Gastrocnemius medialis (tissue), 4 donors: ENCODE data around the gene C11orf52. TPM values are rescaled to one million over a fixed set of nuclear protein-coding genes. Genes with fewer than 3 reads are reported as not detected.
A peak's percentile ranks its signal among the peaks of the same experiment; 100 is the strongest.

ENCODE experiments used
- ATAC-seq, 2 donors: fragments of 150-250 bp; one replicate each; pipeline ENCODE4 v1.9.1; 2016
- DNase-seq, 2 donors: peaks; one replicate each; pipeline ENCODE4 v3.0.0-alpha.2; 2019
- H3K27ac ChIP-seq, 4 donors: fragments of 200-600 bp; sonication (generic); 1 replicate in 1 of 4; 2 replicates in 3 of 4; pipeline ENCODE4 v1.5.1; 2016 to 2018; ENCODE audit warnings: mild to moderate bottlenecking in 2 of 4, moderate library complexity in 1 of 4
- H3K27me3 ChIP-seq, 3 donors: fragments of 200-600 bp; sonication (generic) in 2 of 3; 1 replicate in 1 of 3; 2 replicates in 2 of 3; pipeline versions ENCODE4 v1.5.1 to v1.6.0; 2016 to 2019; ENCODE audit warnings: mild to moderate bottlenecking in 1 of 3, moderate library complexity in 1 of 3
- H3K36me3 ChIP-seq, 2 donors: fragments of 200-600 bp; sonication (generic) in 1 of 2; one replicate each; pipeline ENCODE4 v1.5.1; 2017 to 2018
- H3K4me1 ChIP-seq, 2 donors: fragments of 200-600 bp; sonication (generic) in 1 of 2; one replicate each; pipeline ENCODE4 v1.5.1; 2016 to 2017; ENCODE audit warnings: mild to moderate bottlenecking in 2 of 2
- H3K4me3 ChIP-seq, 4 donors: fragments of 200-600 bp; sonication (generic) in 3 of 4; 1 replicate in 1 of 4; 2 replicates in 3 of 4; pipeline ENCODE4 v1.5.1; 2016 to 2019; ENCODE audit warnings: mild to moderate bottlenecking in 2 of 4
- H3K9me3 ChIP-seq, 3 donors: fragments of 200-600 bp; sonication (generic) in 2 of 3; 1 replicate in 1 of 3; 2 replicates in 2 of 3; pipeline ENCODE4 v1.5.1; 2016 to 2019
- POLR2A ChIP-seq, 2 donors: fragments of 450-650 bp; IDR thresholded peaks; one replicate each; pipeline ENCODE4 v1.6.1; 2017; ENCODE audit warnings: antibody characterized with exemption in 2 of 2, mild to moderate bottlenecking in 2 of 2, moderate library complexity in 2 of 2
- in situ Hi-C, 4 donors: fragments of 200-750 bp; cut with MboI; loops; one replicate each; pipeline versions ENCODE4 v1.15.0 to v1.8.0; 2017; ENCODE audit warnings: low sequenced_read_pairs in 4 of 4
- intact Hi-C: fragments of 100-400 bp; cut with DNase I; formaldehyde crosslinking; loops from one replicate; pipeline ENCODE4 v1.15.1; 2023; ENCODE audit warnings: low total_unique reads
- total RNA-seq, 4 donors: library from RNA; depleted of rRNA; stranded (reverse); fragments of >200 nt; gene quantifications; one replicate each; pipeline versions ENCODE4 v1.1.0 to v1.2.3, GENCODE V29; 2016
- TF ChIP-seq, protein P1 (sequence below), 5 experiments: fragments of 450-650 bp in 3 of 5; fragments of 200-600 bp in 2 of 5; sonication (generic) in 2 of 5; IDR thresholded peaks in 4 of 5; conservative IDR thresholded peaks in 1 of 5; 1 replicate in 4 of 5; 2 replicates in 1 of 5; pipeline ENCODE4 v1.5.1; 2016 to 2019; ENCODE audit warnings: antibody characterized with exemption in 5 of 5, mild to moderate bottlenecking in 3 of 5, moderate library complexity in 3 of 5

Gene C11orf52
- total RNA-seq, 4 donors from 2014 or later, result 6.3 to 23.8 (median 11.9) TPM

DNA sequence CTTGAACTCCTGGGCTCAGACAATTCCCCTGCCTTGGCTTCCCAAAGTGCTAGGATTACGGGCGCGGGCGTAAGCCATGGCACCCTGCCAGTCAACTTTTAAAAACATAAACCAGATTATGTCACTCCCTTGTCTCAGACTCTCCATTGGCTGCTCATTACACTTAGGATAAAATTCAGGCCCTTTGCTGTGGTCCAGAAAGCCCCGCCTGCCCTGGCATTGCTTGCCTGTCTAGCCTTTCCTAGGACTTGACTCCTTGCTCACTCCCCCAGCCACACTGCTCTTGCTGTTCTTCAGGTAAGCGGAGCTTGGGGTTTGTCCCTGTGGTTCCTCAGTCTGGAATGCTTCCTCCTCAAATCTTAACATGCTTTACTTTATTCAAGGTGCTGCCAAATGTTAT is 48.9 kb downstream of the C11orf52 start:
- TF ChIP-seq, protein P1, sequence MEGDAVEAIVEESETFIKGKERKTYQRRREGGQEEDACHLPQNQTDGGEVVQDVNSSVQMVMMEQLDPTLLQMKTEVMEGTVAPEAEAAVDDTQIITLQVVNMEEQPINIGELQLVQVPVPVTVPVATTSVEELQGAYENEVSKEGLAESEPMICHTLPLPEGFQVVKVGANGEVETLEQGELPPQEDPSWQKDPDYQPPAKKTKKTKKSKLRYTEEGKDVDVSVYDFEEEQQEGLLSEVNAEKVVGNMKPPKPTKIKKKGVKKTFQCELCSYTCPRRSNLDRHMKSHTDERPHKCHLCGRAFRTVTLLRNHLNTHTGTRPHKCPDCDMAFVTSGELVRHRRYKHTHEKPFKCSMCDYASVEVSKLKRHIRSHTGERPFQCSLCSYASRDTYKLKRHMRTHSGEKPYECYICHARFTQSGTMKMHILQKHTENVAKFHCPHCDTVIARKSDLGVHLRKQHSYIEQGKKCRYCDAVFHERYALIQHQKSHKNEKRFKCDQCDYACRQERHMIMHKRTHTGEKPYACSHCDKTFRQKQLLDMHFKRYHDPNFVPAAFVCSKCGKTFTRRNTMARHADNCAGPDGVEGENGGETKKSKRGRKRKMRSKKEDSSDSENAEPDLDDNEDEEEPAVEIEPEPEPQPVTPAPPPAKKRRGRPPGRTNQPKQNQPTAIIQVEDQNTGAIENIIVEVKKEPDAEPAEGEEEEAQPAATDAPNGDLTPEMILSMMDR (IDR thresholded peaks at IDR 0.05 in 4 of 5, conservative IDR thresholded peaks at IDR 0.05 in 1 of 5), result no peak
- no peak for TF ChIP-seq POLR2A (IDR thresholded peaks at IDR 0.05)
- intact Hi-C loops, result no loop called here
- DNase-seq, result no peak
- no peaks in the 10 kb centered on the region for H3K27me3 ChIP-seq
- H3K36me3 ChIP-seq, result no peaks in the 10 kb centered on the region
- ATAC-seq, result no peak
- H3K27ac ChIP-seq, result no peak overlapping the region
- peaks cover 0 to 3% of the 10 kb centered on the region in 2 donors for H3K4me1 ChIP-seq
- in situ Hi-C loops, result no loop called here
- no peaks in the 10 kb centered on the region for H3K9me3 ChIP-seq
- no peak overlapping the region for H3K4me3 ChIP-seq

DNA sequence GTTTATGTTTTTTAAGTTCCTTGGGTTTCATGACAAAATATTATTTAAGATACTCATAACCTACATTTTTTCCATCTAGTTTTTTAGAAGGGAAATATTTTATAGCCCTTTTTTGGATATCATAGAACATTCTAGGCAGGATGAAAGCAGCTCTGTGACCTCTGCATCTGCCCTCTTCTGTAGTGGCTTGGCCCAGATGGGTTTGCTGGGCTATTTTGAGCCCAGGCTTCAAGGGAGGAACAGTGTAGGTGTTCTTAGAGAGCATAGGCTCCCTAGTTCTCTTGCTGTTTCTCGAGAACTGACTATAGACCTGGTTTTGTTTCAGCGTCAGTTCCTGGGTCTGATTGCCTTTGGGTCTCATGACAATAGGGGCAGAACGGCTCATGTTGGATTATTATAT is 50.6 kb downstream of the C11orf52 start:
- no peak overlapping the region for H3K27ac ChIP-seq
- H3K36me3 ChIP-seq, result no peaks in the 10 kb centered on the region
- in situ Hi-C loops, result no loop called here
- intact Hi-C loops, result no loop called here
- ATAC-seq (peak; percentile 56 to 58), DNase-seq (no peak)
- H3K4me3 ChIP-seq, result no peak overlapping the region
- peaks cover 0 to 3% of the 10 kb centered on the region in 2 donors for H3K4me1 ChIP-seq
- H3K9me3 ChIP-seq, result no peaks in the 10 kb centered on the region
- no peak for TF ChIP-seq POLR2A (IDR thresholded peaks at IDR 0.05)
- TF ChIP-seq, protein P1 (IDR thresholded peaks at IDR 0.05 in 4 of 5, conservative IDR thresholded peaks at IDR 0.05 in 1 of 5), result no peak
- no peaks in the 10 kb centered on the region for H3K27me3 ChIP-seq

DNA sequence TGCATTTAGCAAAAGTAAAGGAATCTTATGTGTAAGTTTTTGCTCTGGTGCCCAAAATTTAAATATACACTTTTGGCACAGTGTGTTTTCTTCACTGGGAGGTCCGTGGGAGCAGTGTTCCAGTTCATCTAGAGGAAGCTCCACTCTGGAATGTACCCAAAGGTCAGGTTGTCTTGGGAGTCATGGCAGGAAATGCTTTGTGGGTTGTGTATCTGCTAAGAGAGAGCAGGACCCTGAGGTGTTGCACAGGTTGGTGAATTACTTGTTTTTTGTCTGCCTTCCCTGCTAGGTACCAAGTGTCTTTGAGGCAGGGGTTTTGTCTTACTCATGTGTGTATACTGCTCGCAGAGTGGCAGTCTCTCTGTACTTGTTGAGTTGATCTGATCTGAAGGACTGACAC is 55.7 kb downstream of the C11orf52 start:
- Histone ChIP-seq H3K4me1 (peaks cover 18 to 25% of the 10 kb centered on the region in 2 donors), H3K9me3 (no peaks in the 10 kb centered on the region), H3K27ac (peak overlapping the region in 2 of 4 donors; percentile 73 to 83), H3K4me3 (no peak overlapping the region), H3K36me3 (no peaks in the 10 kb centered on the region), H3K27me3 (no peaks in the 10 kb centered on the region)
- in situ Hi-C loops, result loop anchor here in 1 of 4 donors (5.0 kb wide), 1 partner anchor 42 kb away; no protein-coding TSS in a partner anchor
- ATAC-seq, result no peak
- intact Hi-C loops, result no loop called here
- TF ChIP-seq, protein P1 (IDR thresholded peaks at IDR 0.05 in 4 of 5, conservative IDR thresholded peaks at IDR 0.05 in 1 of 5), result no peak
- no peak for TF ChIP-seq POLR2A (IDR thresholded peaks at IDR 0.05)
- DNase-seq, result no peak

DNA sequence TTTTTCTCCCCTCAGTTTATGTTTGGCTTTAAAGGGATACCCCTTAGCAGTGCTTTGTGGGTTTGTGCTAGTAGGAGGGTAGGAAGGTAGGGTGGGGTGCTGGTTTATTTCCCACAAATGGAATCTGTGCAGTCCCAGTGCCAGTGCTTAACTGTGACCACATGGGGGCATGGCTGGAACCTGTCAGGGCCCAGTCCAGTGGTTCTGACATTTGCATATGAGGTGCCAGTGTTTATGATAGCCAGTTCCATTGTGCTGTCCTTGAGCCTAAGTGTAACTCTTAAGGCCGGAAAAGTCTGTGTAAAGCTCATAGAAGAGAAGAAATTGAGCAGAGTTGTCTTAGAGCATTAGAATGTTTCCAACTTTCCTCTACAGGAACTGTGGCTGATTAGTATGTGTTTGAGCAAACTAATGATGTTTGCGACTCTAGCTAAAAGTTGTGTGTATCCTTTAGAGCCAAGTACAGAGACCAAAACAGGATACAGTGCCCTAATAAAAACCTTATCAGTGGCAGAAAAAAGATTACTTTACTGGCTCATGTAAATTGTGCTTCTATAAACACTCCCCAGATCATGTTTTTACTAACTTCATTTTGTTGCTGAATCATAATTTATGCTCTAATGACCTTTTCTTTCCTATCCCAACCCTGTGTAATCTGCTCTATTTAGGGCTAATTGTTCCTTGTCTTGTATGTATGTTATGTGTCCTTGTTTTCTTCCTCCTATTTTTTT is 56.5 kb downstream of the C11orf52 start:
- intact Hi-C loops, result loop anchor here (5.0 kb wide), 1 partner anchor 98 kb away; the partner anchor contains the start of genes CFAP68 and FDXACB1
- in situ Hi-C loops, result no loop called here
- H3K9me3 ChIP-seq, result no peaks in the 10 kb centered on the region

More for the DNA sequence above, 56.5 kb downstream of the C11orf52 start:
- Histone ChIP-seq H3K27ac (peak overlapping the region in 3 of 4 donors; percentile 73 to 83 (median 78)), H3K27me3 (no peaks in the 10 kb centered on the region), H3K4me3 (no peak overlapping the region), H3K4me1 (peaks cover 16 to 25% of the 10 kb centered on the region in 2 donors), H3K36me3 (no peaks in the 10 kb centered on the region)
- DNase-seq (no peak), ATAC-seq (no peak)
- no peak for TF ChIP-seq POLR2A (IDR thresholded peaks at IDR 0.05)
- TF ChIP-seq, protein P1 (IDR thresholded peaks at IDR 0.05 in 4 of 5, conservative IDR thresholded peaks at IDR 0.05 in 1 of 5), result peak in 1 of 5 experiments; percentile 40
